IMR-90 (cell line): ENCODE measurements around the gene BTLA. TPM values are rescaled to one million over a fixed set of nuclear protein-coding genes. Genes with fewer than 3 reads are reported as not detected.

Experiments
- ATAC-seq: fragments of 200-7000 bp; cut with Tn5 transposase; 2 replicates; pipeline ENCODE4 v1.9.1; 2020; ENCODE audit warnings: low read depth, mild to moderate bottlenecking, moderate library complexity
- BruUV-seq: library from RNA; stranded (reverse); fragments of 400-500 nt; replicated peaks from 2 replicates; lab custom pipeline; 2021; lab: Mats Ljungman, UMichigan
- CTCF ChIA-PET: fragments of 300-600 bp; formaldehyde crosslinking; extraction: SDS; loops from one replicate; lab custom pipeline; 2021; ENCODE audit warnings: antibody characterized with exemption; lab: Yijun Ruan, JAX
- POLR2A ChIA-PET: fragments of 300-600 bp; sonication (Branson Sonifier 250); formaldehyde crosslinking; loops from one replicate; lab custom pipeline; 2022; ENCODE audit warnings: antibody characterized with exemption; ENCODE audit not compliant: unreplicated experiment; lab: Charles Lee
- DNase-seq: peaks from one replicate; pipeline ENCODE4 v3.0.0; 2013
- H2AFZ ChIP-seq: replicated peaks from 2 replicates; pipeline ENCODE3; 2013; ENCODE audit warnings: low read length, mild to moderate bottlenecking; ENCODE audit not compliant: poor library complexity
- H2AK5ac ChIP-seq: 2 replicates; pipeline ENCODE4 v1.6.1; 2013; ENCODE audit warnings: low read depth, low read length, inconsistent platforms
- H2AK9ac ChIP-seq: replicated peaks from 2 replicates; pipeline ENCODE3; 2013; ENCODE audit warnings: mild to moderate bottlenecking, low read depth, low read length, moderate library complexity; ENCODE audit not compliant: poor library complexity
- H2BK120ac ChIP-seq: 2 replicates; pipeline ENCODE4 v1.6.1; 2013; ENCODE audit warnings: low read depth, low read length, inconsistent platforms
- H2BK15ac ChIP-seq: 3 replicates; pipeline ENCODE4 v1.6.1; 2013; ENCODE audit warnings: low read depth, low read length, inconsistent platforms
- H2BK20ac ChIP-seq: 2 replicates; pipeline ENCODE4 v1.6.1; 2013; ENCODE audit warnings: low read depth, mild to moderate bottlenecking, inconsistent platforms, low read length, moderate library complexity
- H2BK5ac ChIP-seq: 2 replicates; pipeline ENCODE4 v1.6.1; 2013; ENCODE audit warnings: mild to moderate bottlenecking, low read depth, low read length, inconsistent platforms; ENCODE audit not compliant: poor library complexity, severe bottlenecking
- H3K14ac ChIP-seq: replicated peaks from 2 replicates; pipeline ENCODE4 v1.6.1; 2013; ENCODE audit warnings: low read depth, low read length, inconsistent platforms
- H3K18ac ChIP-seq: 2 replicates; pipeline ENCODE4 v1.6.1; 2013; ENCODE audit warnings: low read depth, low read length, control low read depth
- H3K23ac ChIP-seq: 2 replicates; pipeline ENCODE4 v1.6.1; 2013; ENCODE audit warnings: low read depth, low read length, inconsistent platforms
- H3K27ac ChIP-seq: 2 replicates; pipeline ENCODE4 v1.5.1; 2013; ENCODE audit warnings: mild to moderate bottlenecking, control low read depth, low read length; ENCODE audit not compliant: insufficient read depth
- H3K27me3 ChIP-seq: 2 replicates; pipeline ENCODE4 v1.6.1; 2013; ENCODE audit warnings: low read length; ENCODE audit not compliant: control insufficient read depth, insufficient read depth
- H3K36me3 ChIP-seq: 2 replicates; pipeline ENCODE4 v1.6.1; 2013; ENCODE audit warnings: low read length, mixed read lengths; ENCODE audit not compliant: control insufficient read depth, insufficient read depth
- H3K4ac ChIP-seq: 2 replicates; pipeline ENCODE4 v1.6.1; 2013; ENCODE audit warnings: low read depth, low read length, inconsistent platforms
- H3K4me1 ChIP-seq: 2 replicates; pipeline ENCODE4 v1.6.1; 2013; ENCODE audit warnings: low read length, mixed read lengths; ENCODE audit not compliant: control insufficient read depth, insufficient read depth
- H3K4me2 ChIP-seq: 2 replicates; pipeline ENCODE4 v1.6.1; 2013; ENCODE audit warnings: low read depth, mild to moderate bottlenecking, control low read depth, low read length, moderate library complexity
- H3K4me3 ChIP-seq: 2 replicates; pipeline ENCODE4 v1.5.1; 2013; ENCODE audit warnings: low read depth, mild to moderate bottlenecking, control low read depth, low read length, moderate library complexity; ENCODE audit not compliant: insufficient read depth
- H3K56ac ChIP-seq: 2 replicates; pipeline ENCODE4 v1.6.1; 2013; ENCODE audit warnings: low read length, inconsistent platforms; ENCODE audit not compliant: insufficient read depth; ENCODE audit errors: extremely low read depth
- H3K79me1 ChIP-seq, 2 experiments: 2 replicates each; pipeline ENCODE4 v1.6.1; 2013; ENCODE audit warnings: low read length in 2 of 2, inconsistent platforms in 1 of 2, low read depth in 1 of 2
- H3K9ac ChIP-seq: 2 replicates; pipeline ENCODE4 v1.6.1; 2013; ENCODE audit warnings: low read depth, low read length, control low read depth
- H3K9me1 ChIP-seq: 2 replicates; pipeline ENCODE4 v1.6.1; 2013; ENCODE audit warnings: low read length, inconsistent platforms; ENCODE audit not compliant: insufficient read depth
- H3K9me3 ChIP-seq: 2 replicates; pipeline ENCODE4 v1.6.1; 2013; ENCODE audit warnings: low read length; ENCODE audit not compliant: control insufficient read depth, insufficient read depth
- H4K20me1 ChIP-seq: 2 replicates; pipeline ENCODE4 v1.6.1; 2013; ENCODE audit warnings: low read length, inconsistent platforms; ENCODE audit not compliant: insufficient read depth
- H4K5ac ChIP-seq: 2 replicates; pipeline ENCODE4 v1.6.1; 2013; ENCODE audit warnings: mild to moderate bottlenecking, low read depth, low read length, control low read depth
- H4K8ac ChIP-seq, 2 experiments: 2 replicates each; pipeline ENCODE4 v1.6.1; 2013; ENCODE audit warnings: low read depth in 2 of 2, low read length in 2 of 2, control low read depth in 1 of 2, inconsistent platforms in 1 of 2
- H4K91ac ChIP-seq: 2 replicates; pipeline ENCODE4 v1.6.1; 2013; ENCODE audit warnings: low read depth, low read length, inconsistent platforms; ENCODE audit not compliant: insufficient read depth
- FOS ChIP-seq: fragments of 150-350 bp; IDR thresholded peaks from 2 replicates; pipeline ENCODE4 v1.6.1; 2016; ENCODE audit warnings: low read depth, low read length
- WGBS, 2 experiments: methylation state at CpG; one replicate each; pipeline versions ENCODE4 v1.1.5 to v1.1.7; 2013; ENCODE audit warnings: missing lambda C conversion rate in 2 of 2; ENCODE audit not compliant: insufficient read length in 1 of 2; ENCODE audit errors: extremely low coverage in 2 of 2; 5-methylcytosine and 5-hydroxymethylcytosine counted together
- dilution Hi-C: fragments of 300-500 bp; cut with HindIII; formaldehyde crosslinking; loops from one replicate; pipeline ENCODE4 v1.14.3; 2018; ENCODE audit warnings: low sequenced_read_pairs; ENCODE audit not compliant: unreplicated experiment
- in situ Hi-C: fragments of 300-500 bp; cut with MboI; formaldehyde crosslinking; loops from 3 replicates; pipeline ENCODE4 v1.14.3; 2019; ENCODE audit warnings: low sequenced_read_pairs, inconsistent platforms, mixed read lengths
- intact Hi-C: fragments of 100-400 bp; cut with micrococcal nuclease; formaldehyde crosslinking; loops from 2 replicates; pipeline ENCODE4 v1.10.0; 2022
- polyA plus RNA-seq, 3 experiments: library from polyadenylated mRNA; depleted of rRNA; stranded (reverse); fragments of >200 nt; gene quantifications; 2 replicates each; pipeline ENCODE4 v1.2.3, GENCODE V29; 2012; ENCODE audit warnings: low replicate concordance in 1 of 3
- total RNA-seq: library from RNA; depleted of rRNA; stranded (reverse); fragments of >200 nt; gene quantifications from 2 replicates; pipeline ENCODE4 v1.2.3, GENCODE V29; 2012

The BTLA gene
- total and polyA plus RNA-seq, 2 of the 4 experiments (the other 2 are of a cell fraction) = not detected

GRCh38 chr3:112486811-112487505 is 12.3 kb downstream of the BTLA start:
- no peak overlapping the region for H3K4me2 ChIP-seq
- no peak overlapping the region for H3K18ac ChIP-seq
- no peak overlapping the region for H3K27ac ChIP-seq
- ATAC-seq (no peak), DNase-seq (no peak)
- H2AK5ac ChIP-seq = no peak overlapping the region
- WGBS, 2 experiments = no CpG with 5 or more reads among the region's 7 CpGs
- H3K14ac ChIP-seq = no peak overlapping the region
- H2BK20ac ChIP-seq = no peak overlapping the region
- H4K8ac ChIP-seq = no peak overlapping the region
- H3K9me1 ChIP-seq = no peaks in the 10 kb centered on the region
- BruUV-seq = no TSS peak
- H3K23ac ChIP-seq = no peak overlapping the region
- H3K56ac ChIP-seq = no peak overlapping the region
- H2BK15ac ChIP-seq = no peak overlapping the region
- H3K9ac ChIP-seq = no peak overlapping the region
- H3K4me3 ChIP-seq = no peak overlapping the region
- H4K91ac ChIP-seq = no peak overlapping the region
- no peak overlapping the region for H4K5ac ChIP-seq
- no peaks in the 10 kb centered on the region for H3K79me1 ChIP-seq
- H2AK9ac ChIP-seq = no peak overlapping the region
- no peak overlapping the region for H2AFZ ChIP-seq
- no peak overlapping the region for H2BK5ac ChIP-seq
- no peaks in the 10 kb centered on the region for H3K9me3 ChIP-seq
- TF ChIP-seq FOS = no peak
- no peaks in the 10 kb centered on the region for H3K4me1 ChIP-seq
- H2BK120ac ChIP-seq = no peak overlapping the region
- dilution Hi-C loops = no loop called here
- H3K36me3 ChIP-seq = no peaks in the 10 kb centered on the region
- in situ Hi-C loops = no loop called here
- H4K20me1 ChIP-seq = no peaks in the 10 kb centered on the region
- H3K27me3 ChIP-seq = no peaks in the 10 kb centered on the region; the same call in 1 of the 2 replicates
- intact Hi-C loops = no loop called here
- H3K4ac ChIP-seq = no peak overlapping the region
- ChIA-PET CTCF (no interaction called here), POLR2A (no interaction called here)
